GM12864 (cell line): ENCODE results near the gene SMIM45.

ENCODE experiments used
- DNase-seq: peaks from one replicate; pipeline ENCODE4 v3.0.0-alpha.2; 2011; ENCODE audit warnings: low read depth
- H3K4me3 ChIP-seq: 2 replicates; pipeline ENCODE4 v1.5.1; 2011; ENCODE audit warnings: mild to moderate bottlenecking, low read depth, low read length, control low read depth
- TF ChIP-seq, protein P1 (sequence below): IDR thresholded peaks from 2 replicates; pipeline ENCODE4 v1.5.1; 2011; ENCODE audit warnings: low read depth, mild to moderate bottlenecking, moderate library complexity, low read length, control low read depth, inconsistent platforms; ENCODE audit errors: missing control alignments

The SMIM45 gene

DNA sequence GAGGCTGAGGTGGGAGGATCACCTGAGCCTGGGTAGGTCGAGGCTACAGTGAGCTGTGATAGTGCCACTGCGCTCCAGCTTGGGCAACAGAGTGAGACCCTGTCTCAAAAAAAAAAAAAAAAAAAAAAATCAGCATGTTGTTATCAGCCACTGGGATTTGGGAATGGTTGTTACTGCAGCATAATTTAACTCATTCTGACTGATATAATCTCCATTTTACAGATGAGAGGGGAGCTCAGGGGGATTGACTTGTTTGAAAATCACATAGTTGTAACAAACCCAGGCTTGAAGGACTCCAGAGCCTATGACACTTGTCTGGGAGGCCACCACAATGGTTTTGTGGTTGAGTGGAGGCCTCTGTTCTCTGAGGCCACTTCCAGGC, 14.3 kb downstream of the SMIM45 start:
- H3K4me3 ChIP-seq: no peak overlapping the region
- DNase-seq: no peak
- TF ChIP-seq, protein P1, sequence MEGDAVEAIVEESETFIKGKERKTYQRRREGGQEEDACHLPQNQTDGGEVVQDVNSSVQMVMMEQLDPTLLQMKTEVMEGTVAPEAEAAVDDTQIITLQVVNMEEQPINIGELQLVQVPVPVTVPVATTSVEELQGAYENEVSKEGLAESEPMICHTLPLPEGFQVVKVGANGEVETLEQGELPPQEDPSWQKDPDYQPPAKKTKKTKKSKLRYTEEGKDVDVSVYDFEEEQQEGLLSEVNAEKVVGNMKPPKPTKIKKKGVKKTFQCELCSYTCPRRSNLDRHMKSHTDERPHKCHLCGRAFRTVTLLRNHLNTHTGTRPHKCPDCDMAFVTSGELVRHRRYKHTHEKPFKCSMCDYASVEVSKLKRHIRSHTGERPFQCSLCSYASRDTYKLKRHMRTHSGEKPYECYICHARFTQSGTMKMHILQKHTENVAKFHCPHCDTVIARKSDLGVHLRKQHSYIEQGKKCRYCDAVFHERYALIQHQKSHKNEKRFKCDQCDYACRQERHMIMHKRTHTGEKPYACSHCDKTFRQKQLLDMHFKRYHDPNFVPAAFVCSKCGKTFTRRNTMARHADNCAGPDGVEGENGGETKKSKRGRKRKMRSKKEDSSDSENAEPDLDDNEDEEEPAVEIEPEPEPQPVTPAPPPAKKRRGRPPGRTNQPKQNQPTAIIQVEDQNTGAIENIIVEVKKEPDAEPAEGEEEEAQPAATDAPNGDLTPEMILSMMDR: no peak

GRCh38 chr22:41966607-41967240, 14.8 kb downstream of the SMIM45 start:
- H3K4me3 ChIP-seq: no peak overlapping the region

DNA sequence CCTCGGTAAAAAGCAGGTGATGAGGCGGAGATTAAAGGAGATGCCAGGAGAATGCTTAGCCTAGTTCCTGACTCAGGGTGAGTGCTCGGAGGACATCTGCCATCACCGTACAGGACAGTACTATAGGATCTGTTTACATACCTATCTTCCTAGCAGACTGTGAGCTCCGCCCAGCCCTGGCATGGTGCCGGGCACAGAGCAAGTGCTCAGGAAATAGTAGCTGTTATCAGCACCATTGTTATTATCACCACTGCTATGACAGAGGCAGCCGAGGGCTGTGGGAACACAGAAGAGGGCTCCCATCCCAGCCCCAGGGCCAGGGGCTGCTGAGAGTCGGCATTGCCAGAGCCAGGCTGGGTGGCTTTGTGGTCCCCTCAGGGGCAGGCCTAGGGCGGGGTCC, 16.7 kb downstream of the SMIM45 start:
- no peak overlapping the region for H3K4me3 ChIP-seq
- DNase-seq: no peak

More at GRCh38 chr22:41966607-41967240, 14.8 kb downstream of the SMIM45 start:
- TF ChIP-seq, protein P1: peak; percentile 59
- peak; percentile 67 for DNase-seq

GRCh38 chr22:41969110-41969646, 17.2 kb downstream of the SMIM45 start, which contains the start of gene SEPTIN3:
Gene SEPTIN3 (plus strand): TSS chr22:41969443. CDS start chr22:41971493, 2,050 bp downstream.
- no peak for DNase-seq
- H3K4me3 ChIP-seq: no peak within 1 kb of the TSS
- TF ChIP-seq, protein P1: no peak

More for the DNA sequence above, 16.7 kb downstream of the SMIM45 start:
- TF ChIP-seq, protein P1: no peak

GRCh38 chr22:41970601-41971000, 18.7 kb downstream of the SMIM45 start:
- TF ChIP-seq, protein P1: no peak
- H3K4me3 ChIP-seq: no peak overlapping the region
- no peak for DNase-seq

- H3K4me3 ChIP-seq: no peak overlapping the region
- TF ChIP-seq, protein P1: no peak
- DNase-seq: no peak
These were observed 19.5 kb downstream of the SMIM45 start for GRCh38 chr22:41971431-41971830.
